WTC11 (cell line): ENCODE results near the gene VWA2.

Experiments
- CTCF ChIP-seq: fragments of 200-600 bp; IDR thresholded peaks from 2 replicates; pipeline ENCODE4 v1.8.0; 2022; ENCODE audit warnings: antibody characterized with exemption
- EMX1 ChIP-seq: fragments of 250-450 bp; sonication (Bioruptor Pico); IDR thresholded peaks from 2 replicates; pipeline ENCODE4 v1.8.0; 2021; ENCODE audit warnings: mild to moderate bottlenecking
- GABPB1 ChIP-seq: sonication (generic); formaldehyde crosslinking; IDR thresholded peaks from 2 replicates; pipeline ENCODE4 v1.8.1; 2023; ENCODE audit warnings: mild to moderate bottlenecking, missing genetic modification reagents
- ZNF423 ChIP-seq: fragments of 250-450 bp; sonication (Bioruptor Pico); IDR thresholded peaks from 2 replicates; pipeline ENCODE4 v2.1.2; 2022; ENCODE audit warnings: mild to moderate bottlenecking, moderate library complexity

GRCh38 chr10:114274616-114275453, 35.8 kb downstream of the VWA2 start:
- TF ChIP-seq CTCF (no peak), ZNF423 (CRISPR knock-in tag) (no peak), GABPB1 (no peak), EMX1 (CRISPR knock-in tag) (no peak)
